Lower lobe of right lung (tissue), 2 donors: ENCODE data around the gene KICS2. TPM values are rescaled to one million over a fixed set of nuclear protein-coding genes. Genes with fewer than 3 reads are reported as not detected.

Experiments used
- ATAC-seq, 2 donors: fragments of 200-7000 bp; cut with Tn5 transposase; one replicate each; pipeline ENCODE4 v1.9.1; 2020 to 2022; ENCODE audit warnings: mild to moderate bottlenecking in 2 of 2, moderate library complexity in 2 of 2
- DNase-seq: peaks from one replicate; pipeline ENCODE4 v3.0.0-alpha.2; 2020
- H3K27ac ChIP-seq: fragments of 200-600 bp; one replicate; pipeline ENCODE4 v1.8.0; 2022
- H3K27me3 ChIP-seq: fragments of 200-600 bp; one replicate; pipeline ENCODE4 v1.8.0; 2022; ENCODE audit warnings: low read depth
- H3K36me3 ChIP-seq: fragments of 200-600 bp; one replicate; pipeline ENCODE4 v1.8.0; 2022; ENCODE audit warnings: mild to moderate bottlenecking
- H3K4me1 ChIP-seq: fragments of 200-600 bp; one replicate; pipeline ENCODE4 v1.8.0; 2022
- H3K4me3 ChIP-seq: fragments of 200-600 bp; one replicate; pipeline ENCODE4 v1.8.0; 2022; ENCODE audit warnings: mild to moderate bottlenecking
- H3K9me3 ChIP-seq: fragments of 200-600 bp; one replicate; pipeline ENCODE4 v1.8.0; 2022
- CTCF ChIP-seq: fragments of 200-600 bp; IDR thresholded peaks from one replicate; pipeline ENCODE4 v1.8.0; 2022; ENCODE audit warnings: antibody characterized with exemption, mild to moderate bottlenecking
- intact Hi-C: fragments of 100-400 bp; cut with DNase I; formaldehyde crosslinking; loops from one replicate; pipeline ENCODE4 v1.11.0; 2022
- total RNA-seq: library from RNA; stranded (reverse); fragmentation: NEBNext Ultra II Directional; extraction: Animal tissue kit (Norgen Biotek cat#: 25700); gene quantifications from one replicate; pipeline ENCODE4 v1.2.1, GENCODE V29; 2021
- donor health status: DM: no; HTN: yes; CAD: no; lungs with severe emphysema.

Gene KICS2
- total RNA-seq, 1 donor from 2014 or later = 8.6 TPM

GRCh38 chr12:64184216-64184615 lies 37.9 kb downstream of the KICS2 start:
- Histone ChIP-seq H3K4me1 (peaks cover 12% of the 10 kb centered on the region), H3K27me3 (no peaks in the 10 kb centered on the region), H3K27ac (no peak overlapping the region), H3K4me3 (no peak overlapping the region), H3K9me3 (no peaks in the 10 kb centered on the region), H3K36me3 (no peaks in the 10 kb centered on the region)
- no peak for TF ChIP-seq CTCF
- DNase-seq (no peak), ATAC-seq (no peak)
- intact Hi-C loops = loop anchor here (10.0 kb wide), 1 partner anchor 339 kb away; the partner anchor contains the start of gene SRGAP1

GRCh38 chr12:64181430-64182291 lies 40.4 kb downstream of the KICS2 start:
- Histone ChIP-seq H3K4me3 (no peak overlapping the region), H3K9me3 (no peaks in the 10 kb centered on the region), H3K4me1 (peaks cover 12% of the 10 kb centered on the region), H3K36me3 (no peaks in the 10 kb centered on the region), H3K27me3 (no peaks in the 10 kb centered on the region), H3K27ac (no peak overlapping the region)
- no peak for DNase-seq
- intact Hi-C loops = loop anchor here (10.0 kb wide), 1 partner anchor 337 kb away; the partner anchor contains the start of gene SRGAP1
- peak; percentile 66 for TF ChIP-seq CTCF
- ATAC-seq = peak; percentile 78 to 85

GRCh38 chr12:64180951-64181350 lies 41.1 kb downstream of the KICS2 start:
- DNase-seq = no peak
- intact Hi-C loops = loop anchor here (10.0 kb wide), 1 partner anchor 336 kb away; the partner anchor contains the start of gene SRGAP1

GRCh38 chr12:64178122-64178521 lies 44.0 kb downstream of the KICS2 start:
- intact Hi-C loops = no loop called here
- ATAC-seq = no peak
- H3K4me1 ChIP-seq = peaks cover 12% of the 10 kb centered on the region
- H3K9me3 ChIP-seq = no peaks in the 10 kb centered on the region
- H3K36me3 ChIP-seq = no peaks in the 10 kb centered on the region
- no peak overlapping the region for H3K4me3 ChIP-seq
- H3K27me3 ChIP-seq = no peaks in the 10 kb centered on the region
- H3K27ac ChIP-seq = no peak overlapping the region
- DNase-seq = no peak
- TF ChIP-seq CTCF = no peak

More at GRCh38 chr12:64180951-64181350, 41.1 kb downstream of the KICS2 start:
- Histone ChIP-seq H3K4me3 (no peak overlapping the region), H3K4me1 (peaks cover 12% of the 10 kb centered on the region), H3K27ac (no peak overlapping the region), H3K36me3 (no peaks in the 10 kb centered on the region), H3K9me3 (no peaks in the 10 kb centered on the region), H3K27me3 (no peaks in the 10 kb centered on the region)
- TF ChIP-seq CTCF = no peak
- peak; percentile 44 to 51 for ATAC-seq

GRCh38 chr12:64177001-64177400 lies 45.1 kb downstream of the KICS2 start:
- H3K4me3 ChIP-seq = no peak overlapping the region

More at GRCh38 chr12:64177001-64177400, 45.1 kb downstream of the KICS2 start:
- ATAC-seq = no peak
- H3K36me3 ChIP-seq = no peaks in the 10 kb centered on the region
- H3K9me3 ChIP-seq = no peaks in the 10 kb centered on the region
- intact Hi-C loops = no loop called here
- H3K4me1 ChIP-seq = peaks cover 12% of the 10 kb centered on the region
- no peak overlapping the region for H3K27ac ChIP-seq
- DNase-seq = no peak
- no peak for TF ChIP-seq CTCF
- H3K27me3 ChIP-seq = no peaks in the 10 kb centered on the region
